GM10847 (cell line): ENCODE measurements around the gene PRAC2.

Experiments used
- POLR2A ChIP-seq: IDR thresholded peaks from 2 replicates; pipeline ENCODE4 v1.6.1; 2011; ENCODE audit not compliant: insufficient read length; ENCODE audit errors: extremely low read depth

Gene PRAC2

GRCh38 chr17:48738803-48739526, 16.0 kb downstream of the PRAC2 start:
- TF ChIP-seq POLR2A = no peak

- no peak for TF ChIP-seq POLR2A
Observed at GRCh38 chr17:48740537-48740936, 17.6 kb downstream of the PRAC2 start.

- no peak for TF ChIP-seq POLR2A
Observed at GRCh38 chr17:48745381-48746275, 22.6 kb downstream of the PRAC2 start.

- no peak for TF ChIP-seq POLR2A
Observed at GRCh38 chr17:48746916-48747444, 24.0 kb downstream of the PRAC2 start.

- no peak for TF ChIP-seq POLR2A
Observed at GRCh38 chr17:48747445-48748363, 24.7 kb downstream of the PRAC2 start.

- no peak for TF ChIP-seq POLR2A
Observed at GRCh38 chr17:48748718-48749566, 26.0 kb downstream of the PRAC2 start.

GRCh38 chr17:48749621-48750553, 26.9 kb downstream of the PRAC2 start:
- no peak for TF ChIP-seq POLR2A

GRCh38 chr17:48751172-48751571, 28.2 kb downstream of the PRAC2 start:
- no peak for TF ChIP-seq POLR2A

GRCh38 chr17:48751733-48752398, 28.9 kb downstream of the PRAC2 start:
- no peak for TF ChIP-seq POLR2A

- no peak for TF ChIP-seq POLR2A
Observed at GRCh38 chr17:48752399-48753288, 29.7 kb downstream of the PRAC2 start.

- TF ChIP-seq POLR2A = no peak
Observed at GRCh38 chr17:48753794-48754499, 31.0 kb downstream of the PRAC2 start.
